ENCODE results near the gene MRPS12.
"Not testable (repeated sequence)": the region's sequence is repeated elsewhere in the genome, so short reads cannot be mapped to it uniquely, and the experiment has no call there.

Gene MRPS12

DNA sequence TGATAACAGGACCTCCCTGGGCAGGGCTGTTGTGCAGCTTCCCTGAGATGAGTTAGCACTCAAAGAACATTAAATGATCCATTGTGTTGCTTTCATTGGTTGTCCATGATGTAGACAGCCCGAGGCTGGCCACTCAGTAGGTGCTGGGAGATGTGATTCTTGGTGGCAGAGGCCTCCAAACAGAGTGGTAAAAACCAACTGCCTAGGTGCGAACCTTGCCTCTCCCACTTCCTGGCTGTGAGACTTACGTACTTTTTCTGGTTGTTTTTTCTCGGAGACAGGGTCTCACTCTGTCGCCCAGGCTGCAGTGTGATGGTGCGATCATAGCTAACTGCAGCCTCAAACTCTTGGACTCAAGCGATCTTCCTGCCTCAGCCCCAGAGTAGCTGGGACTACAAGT is 6.4 kb upstream of the MRPS12 start:
- Histone ChIP-seq H3K4me1 (ENCODE audit: insufficient read depth, low read length) (no peaks in the 10 kb centered on the region), H3K4me3 (ENCODE audit: low read length) (no peak overlapping the region), H3K27me3 (ENCODE audit: insufficient read depth, low read length) (no peaks in the 10 kb centered on the region), H3K36me3 (ENCODE audit: insufficient read depth, low read depth, low read length) (peaks cover 45% of the 10 kb centered on the region), H3K9me3 (ENCODE audit: insufficient read depth, low read depth, low read length) (no peaks in the 10 kb centered on the region), H3K9ac (ENCODE audit: low read depth, low read length) (no peak overlapping the region), H3K27ac (ENCODE audit: low read length) (no peak overlapping the region)

DNA sequence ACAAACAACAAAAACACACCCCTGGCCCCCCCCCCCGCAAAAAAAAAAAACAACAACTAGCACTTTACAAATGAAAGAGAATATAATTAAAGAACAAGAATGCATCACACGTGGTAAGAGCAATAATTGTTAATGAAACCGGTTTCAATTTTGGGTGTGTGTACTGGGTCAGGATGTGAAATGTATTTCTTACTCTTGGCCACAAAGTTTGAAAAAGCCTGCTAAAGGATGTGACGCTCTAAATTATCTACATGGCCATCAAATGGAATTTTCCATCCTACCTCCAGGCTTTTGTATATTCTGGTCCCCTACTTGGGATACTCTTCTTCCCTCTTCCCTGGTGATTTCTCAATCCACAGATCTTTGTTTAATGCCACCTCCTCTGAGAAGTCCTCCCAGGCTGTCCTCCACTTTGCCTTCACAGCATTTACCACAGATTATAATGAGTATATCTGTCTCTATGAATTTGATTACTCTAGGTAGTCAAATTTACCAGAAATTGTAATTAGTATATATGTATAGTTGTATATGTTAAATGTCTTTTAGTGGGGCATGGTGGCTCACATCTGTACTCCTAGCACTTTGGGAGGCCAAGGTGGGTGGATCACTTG is 2.2 kb upstream of the MRPS12 start:
- no peak overlapping the region for H3K4me3 ChIP-seq (ENCODE audit: low read length)
- no peaks in the 10 kb centered on the region for H3K9me3 ChIP-seq (ENCODE audit: insufficient read depth, low read depth, low read length)
- peaks cover 4% of the 10 kb centered on the region; the same call in 1 of the 2 replicates for H3K4me1 ChIP-seq (ENCODE audit: insufficient read depth, low read length)
- peaks cover 38% of the 10 kb centered on the region for H3K36me3 ChIP-seq (ENCODE audit: insufficient read depth, low read depth, low read length)
- H3K27me3 ChIP-seq (ENCODE audit: insufficient read depth, low read length): no peaks in the 10 kb centered on the region
- no peak overlapping the region for H3K27ac ChIP-seq (ENCODE audit: low read length)
- no peak overlapping the region for H3K9ac ChIP-seq (ENCODE audit: low read depth, low read length)

DNA sequence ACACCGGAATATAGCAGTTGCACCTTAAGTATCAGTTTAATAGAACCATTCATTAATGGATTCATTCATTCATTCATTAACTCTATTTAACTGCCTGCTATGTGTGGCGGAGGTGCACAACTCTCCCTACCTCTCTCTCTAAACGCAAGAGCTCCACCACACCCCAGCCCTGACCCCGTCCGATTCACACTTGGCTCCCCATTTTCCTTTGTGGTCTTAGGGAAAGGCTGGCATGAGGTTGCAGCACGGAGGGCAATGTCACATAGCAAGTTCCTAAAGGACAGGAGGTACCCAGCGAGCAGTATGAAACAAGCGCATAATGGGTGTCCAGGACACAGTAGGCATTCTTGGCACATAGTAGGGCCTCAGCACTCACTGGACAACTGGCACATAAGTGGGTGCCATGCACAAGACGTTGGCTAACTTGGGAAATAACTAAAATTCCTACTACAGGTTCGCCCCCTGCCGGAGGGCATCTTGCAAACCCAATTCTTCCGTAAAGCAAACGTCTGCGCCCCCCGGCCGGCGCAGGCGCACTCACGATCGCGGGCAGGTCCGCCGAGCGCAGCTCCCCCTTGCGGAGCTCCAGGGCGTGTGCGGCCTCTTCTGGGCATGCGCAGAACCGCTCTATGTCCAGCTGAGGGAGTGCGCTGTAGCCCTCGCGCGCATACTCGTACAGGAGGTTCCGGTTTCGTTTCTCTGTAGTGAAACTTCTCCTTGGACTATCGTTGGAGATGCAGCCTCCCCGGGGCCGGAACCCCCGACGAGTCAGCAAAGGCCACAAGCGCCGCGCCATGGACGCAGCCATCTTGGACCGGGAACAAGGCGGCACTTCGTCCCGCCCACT is 592 bp upstream of the MRPS12 start, which contains the start of gene SARS2:
SARS2 (minus strand) TSS at position 835 of the 847 bp plus-strand sequence; CDS start at position 808, 27 bp downstream.
- Histone ChIP-seq H3K27ac (ENCODE audit: low read length) (peak within 1 kb of the TSS; percentile 86), H3K27me3 (ENCODE audit: insufficient read depth, low read length) (no peaks in the 10 kb centered on the region), H3K4me3 (ENCODE audit: low read length) (peak within 1 kb of the TSS; percentile 84), H3K9me3 (ENCODE audit: insufficient read depth, low read depth, low read length) (peaks cover 12% of the 10 kb centered on the region), H3K4me1 (ENCODE audit: insufficient read depth, low read length) (peaks cover 4% of the 10 kb centered on the region; the same call in 1 of the 2 replicates), H3K36me3 (ENCODE audit: insufficient read depth, low read depth, low read length) (peaks cover 38% of the 10 kb centered on the region), H3K9ac (ENCODE audit: low read depth, low read length) (peak within 1 kb of the TSS; percentile 90)

DNA sequence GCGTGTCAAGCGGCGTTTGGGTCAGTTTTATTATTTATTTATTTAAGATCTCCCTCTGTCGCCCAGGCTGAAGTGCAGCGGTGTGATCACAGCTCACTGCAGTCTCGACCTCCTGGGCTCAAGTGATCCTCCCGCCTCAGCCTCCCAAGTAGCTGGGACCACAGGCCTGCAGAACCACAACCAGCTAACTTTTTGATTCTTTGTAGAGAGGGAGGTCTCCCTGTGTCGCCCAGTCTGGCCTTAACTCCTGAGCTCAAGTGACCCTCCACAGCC is 713 bp downstream of the MRPS12 start:
- peaks cover 4% of the 10 kb centered on the region; the same call in 1 of the 2 replicates for H3K4me1 ChIP-seq (ENCODE audit: insufficient read depth, low read length)
- H3K4me3 ChIP-seq (ENCODE audit: low read length): peak overlapping the region; percentile 84
- H3K27ac ChIP-seq (ENCODE audit: low read length): peak overlapping the region; percentile 1
- H3K27me3 ChIP-seq (ENCODE audit: insufficient read depth, low read length): no peaks in the 10 kb centered on the region
- peaks cover 20% of the 10 kb centered on the region for H3K9me3 ChIP-seq (ENCODE audit: insufficient read depth, low read depth, low read length)
- peaks cover 26% of the 10 kb centered on the region for H3K36me3 ChIP-seq (ENCODE audit: insufficient read depth, low read depth, low read length)
- H3K9ac ChIP-seq (ENCODE audit: low read depth, low read length): peak overlapping the region; percentile 90

DNA sequence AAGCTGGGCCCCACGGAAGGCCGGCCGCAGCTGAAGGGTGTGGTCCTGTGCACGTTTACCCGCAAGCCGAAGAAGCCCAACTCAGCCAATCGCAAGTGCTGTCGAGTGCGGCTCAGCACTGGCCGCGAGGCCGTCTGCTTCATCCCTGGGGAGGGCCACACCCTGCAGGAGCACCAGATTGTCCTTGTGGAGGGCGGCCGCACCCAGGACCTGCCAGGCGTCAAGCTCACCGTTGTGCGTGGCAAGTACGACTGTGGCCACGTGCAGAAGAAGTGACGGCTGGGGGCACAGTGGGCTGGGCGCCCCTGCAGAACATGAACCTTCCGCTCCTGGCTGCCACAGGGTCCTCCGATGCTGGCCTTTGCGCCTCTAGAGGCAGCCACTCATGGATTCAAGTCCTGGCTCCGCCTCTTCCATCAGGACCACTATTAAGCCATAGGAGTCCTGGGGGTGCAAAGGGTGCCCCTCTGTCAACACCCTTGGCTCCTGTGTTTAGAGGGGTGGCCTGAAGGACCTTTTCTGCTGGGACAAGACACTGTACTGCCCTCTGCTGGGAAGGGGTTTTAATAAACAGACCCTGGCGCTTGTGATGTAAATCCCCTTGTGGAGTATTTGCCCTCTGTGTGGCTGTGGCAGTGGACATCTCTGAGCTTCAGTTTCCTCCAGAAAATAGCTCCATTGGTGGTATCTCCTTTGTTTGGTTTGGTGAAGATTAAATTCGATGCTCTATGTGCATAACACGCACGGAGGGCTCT is 1.9 kb downstream of the MRPS12 start:
- Histone ChIP-seq H3K27me3 (ENCODE audit: insufficient read depth, low read length) (no peaks in the 10 kb centered on the region), H3K9ac (ENCODE audit: low read depth, low read length) (no peak overlapping the region), H3K27ac (ENCODE audit: low read length) (no peak overlapping the region), H3K4me3 (ENCODE audit: low read length) (no peak overlapping the region), H3K36me3 (ENCODE audit: insufficient read depth, low read depth, low read length) (peaks cover 26% of the 10 kb centered on the region), H3K4me1 (ENCODE audit: insufficient read depth, low read length) (peaks cover 4% of the 10 kb centered on the region; the same call in 1 of the 2 replicates), H3K9me3 (ENCODE audit: insufficient read depth, low read depth, low read length) (peaks cover 20% of the 10 kb centered on the region)

DNA sequence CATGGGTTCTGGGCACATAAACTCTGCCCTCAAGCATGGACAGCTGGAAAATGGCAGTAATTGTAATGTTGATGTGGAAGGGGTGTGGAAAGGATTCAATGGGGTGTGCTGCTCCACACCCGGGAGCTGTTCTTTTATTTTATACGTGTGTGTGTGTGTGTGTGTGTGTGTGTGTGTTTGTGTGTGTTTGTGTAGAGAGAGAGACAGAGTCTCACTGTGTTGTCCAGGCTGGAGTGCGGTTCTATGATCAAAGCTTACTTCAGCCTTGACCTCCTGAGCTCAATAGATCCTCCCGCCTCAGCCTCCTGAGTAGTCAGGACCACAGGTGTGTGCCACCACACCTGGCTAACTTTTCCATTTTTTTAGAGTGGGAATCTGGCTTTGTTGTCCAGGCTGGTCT is 2.8 kb downstream of the MRPS12 start:
- peaks cover 20% of the 10 kb centered on the region for H3K9me3 ChIP-seq (ENCODE audit: insufficient read depth, low read depth, low read length)
- H3K27me3 ChIP-seq (ENCODE audit: insufficient read depth, low read length): no peaks in the 10 kb centered on the region
- H3K4me3 ChIP-seq (ENCODE audit: low read length): no peak overlapping the region
- H3K36me3 ChIP-seq (ENCODE audit: insufficient read depth, low read depth, low read length): peaks cover 26% of the 10 kb centered on the region
- no peak overlapping the region for H3K9ac ChIP-seq (ENCODE audit: low read depth, low read length)
- H3K27ac ChIP-seq (ENCODE audit: low read length): no peak overlapping the region
- H3K4me1 ChIP-seq (ENCODE audit: insufficient read depth, low read length): peaks cover 4% of the 10 kb centered on the region; the same call in 1 of the 2 replicates

DNA sequence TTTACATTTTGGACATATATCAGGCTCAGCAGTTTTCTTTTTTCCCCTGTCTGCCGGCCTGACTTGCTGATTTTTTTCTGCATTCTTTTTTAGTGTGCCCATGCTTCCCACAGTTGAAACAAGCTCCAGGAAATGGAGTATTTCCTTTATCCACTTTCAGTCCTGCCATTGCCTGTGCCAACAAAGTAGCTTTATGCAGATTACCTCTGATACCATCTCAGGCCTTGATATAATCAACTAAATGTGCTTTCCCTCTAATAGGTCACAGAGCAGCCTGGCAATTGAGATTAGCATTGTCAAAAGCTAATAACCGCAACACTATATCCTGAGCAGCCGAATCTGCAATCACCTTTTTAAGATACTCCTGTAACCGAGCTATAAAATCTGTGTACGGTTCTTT is 9.2 kb downstream of the MRPS12 start:
- Histone ChIP-seq H3K36me3 (ENCODE audit: insufficient read depth, low read depth, low read length) (no peaks in the 10 kb centered on the region; the same call in 1 of the 2 replicates), H3K9ac (ENCODE audit: low read depth, low read length) (no peak overlapping the region), H3K9me3 (ENCODE audit: insufficient read depth, low read depth, low read length) (peaks cover 9% of the 10 kb centered on the region), H3K27ac (ENCODE audit: low read length) (no peak overlapping the region), H3K4me3 (ENCODE audit: low read length) (no peak overlapping the region), H3K4me1 (ENCODE audit: insufficient read depth, low read length) (no peaks in the 10 kb centered on the region), H3K27me3 (ENCODE audit: insufficient read depth, low read length) (0 out of 2 replicates have a peak, but pooled peaks cover 4% of the 10 kb centered on the region)

DNA sequence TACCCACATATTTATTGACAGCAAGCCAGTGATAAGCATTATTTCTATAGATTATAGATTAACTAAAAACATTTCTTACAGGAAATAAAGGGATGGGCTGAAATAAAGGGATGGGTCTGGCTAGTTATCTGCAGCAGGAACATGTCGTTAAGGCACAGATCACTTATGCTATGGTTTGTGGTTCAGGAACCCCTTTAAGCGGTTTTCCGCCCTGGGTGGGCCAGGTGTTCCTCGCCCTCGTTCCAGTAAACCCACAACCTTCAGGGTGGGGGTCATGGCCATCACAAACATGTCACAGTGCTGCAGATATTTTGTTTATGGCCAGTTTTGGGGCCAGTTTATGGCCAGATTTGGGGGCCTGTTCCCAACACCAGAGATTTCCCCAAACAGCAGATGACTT is 10.7 kb downstream of the MRPS12 start:
- not testable (repeated sequence) for H3K9ac ChIP-seq (ENCODE audit: low read depth, low read length); H3K36me3 ChIP-seq (ENCODE audit: insufficient read depth, low read depth, low read length); H3K9me3 ChIP-seq (ENCODE audit: insufficient read depth, low read depth, low read length); H3K27ac ChIP-seq (ENCODE audit: low read length); H3K27me3 ChIP-seq (ENCODE audit: insufficient read depth, low read length); H3K4me3 ChIP-seq (ENCODE audit: low read length); H3K4me1 ChIP-seq (ENCODE audit: insufficient read depth, low read length)

DNA sequence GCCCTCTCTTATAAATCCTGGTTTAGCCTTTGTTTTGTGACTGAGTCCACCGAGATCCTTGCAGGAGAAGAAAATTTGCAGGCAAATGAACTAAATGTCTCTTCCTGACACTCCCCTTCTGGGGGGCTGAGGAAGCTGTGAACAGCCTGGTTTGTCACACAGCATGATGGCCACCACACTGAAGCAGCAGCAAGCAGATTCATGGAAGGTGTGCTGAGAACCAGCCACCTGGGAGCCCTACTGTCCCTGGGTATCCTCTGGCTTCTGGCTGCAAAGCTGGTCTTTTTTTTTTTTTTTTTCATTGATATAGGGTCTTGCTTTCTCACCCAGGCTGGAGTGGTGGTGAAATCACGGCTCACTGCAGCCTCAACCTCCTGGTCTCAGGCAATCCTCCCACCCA is 11.2 kb downstream of the MRPS12 start:
- Histone ChIP-seq H3K27me3 (ENCODE audit: insufficient read depth, low read length) (0 out of 2 replicates have a peak, but pooled peaks cover 4% of the 10 kb centered on the region), H3K4me3 (ENCODE audit: low read length) (no peak overlapping the region), H3K27ac (ENCODE audit: low read length) (no peak overlapping the region), H3K9me3 (ENCODE audit: insufficient read depth, low read depth, low read length) (no peaks in the 10 kb centered on the region), H3K36me3 (ENCODE audit: insufficient read depth, low read depth, low read length) (no peaks in the 10 kb centered on the region; the same call in 1 of the 2 replicates), H3K4me1 (ENCODE audit: insufficient read depth, low read length) (no peaks in the 10 kb centered on the region), H3K9ac (ENCODE audit: low read depth, low read length) (no peak overlapping the region)

DNA sequence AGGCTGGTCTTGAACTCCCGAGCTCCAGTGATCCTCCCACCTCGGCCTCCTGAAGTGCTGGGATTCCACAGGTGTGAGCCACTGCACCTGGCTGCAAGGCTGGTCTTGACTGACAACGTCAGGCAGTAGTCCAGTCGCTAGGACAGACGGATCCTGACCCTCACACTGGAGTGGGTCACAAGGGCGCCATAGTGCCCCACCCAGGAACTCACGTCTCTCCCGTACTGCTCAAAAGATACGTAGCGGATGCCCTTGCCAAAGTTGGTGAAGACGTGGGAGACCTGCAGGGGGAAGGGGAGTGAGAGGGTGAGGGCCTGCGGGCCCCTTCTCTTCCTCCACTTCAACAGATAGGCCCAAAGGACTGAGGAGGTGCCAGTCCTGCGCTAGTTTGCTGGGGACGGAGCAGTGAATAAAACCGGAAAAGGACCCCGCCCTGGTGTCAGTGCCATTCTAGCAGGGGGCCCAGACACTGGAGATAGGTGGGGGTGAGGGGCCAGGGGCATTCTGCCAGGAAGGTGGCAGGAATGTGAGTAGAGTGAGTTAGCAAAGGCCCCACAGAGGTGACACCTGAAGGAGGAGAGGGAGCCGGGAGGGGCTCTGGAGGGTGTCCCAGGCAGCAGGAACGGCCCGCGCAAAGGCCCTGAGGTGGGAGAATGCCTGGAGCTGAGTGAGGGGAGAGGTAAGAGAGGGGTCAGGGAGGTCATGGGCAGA is 11.9 kb downstream of the MRPS12 start:
- H3K27ac ChIP-seq (ENCODE audit: low read length): no peak overlapping the region
- H3K4me1 ChIP-seq (ENCODE audit: insufficient read depth, low read length): no peaks in the 10 kb centered on the region
- H3K4me3 ChIP-seq (ENCODE audit: low read length): no peak overlapping the region
- H3K27me3 ChIP-seq (ENCODE audit: insufficient read depth, low read length): 0 out of 2 replicates have a peak, but pooled peaks cover 4% of the 10 kb centered on the region
- no peaks in the 10 kb centered on the region; the same call in 1 of the 2 replicates for H3K36me3 ChIP-seq (ENCODE audit: insufficient read depth, low read depth, low read length)
- no peaks in the 10 kb centered on the region for H3K9me3 ChIP-seq (ENCODE audit: insufficient read depth, low read depth, low read length)
- H3K9ac ChIP-seq (ENCODE audit: low read depth, low read length): no peak overlapping the region

DNA sequence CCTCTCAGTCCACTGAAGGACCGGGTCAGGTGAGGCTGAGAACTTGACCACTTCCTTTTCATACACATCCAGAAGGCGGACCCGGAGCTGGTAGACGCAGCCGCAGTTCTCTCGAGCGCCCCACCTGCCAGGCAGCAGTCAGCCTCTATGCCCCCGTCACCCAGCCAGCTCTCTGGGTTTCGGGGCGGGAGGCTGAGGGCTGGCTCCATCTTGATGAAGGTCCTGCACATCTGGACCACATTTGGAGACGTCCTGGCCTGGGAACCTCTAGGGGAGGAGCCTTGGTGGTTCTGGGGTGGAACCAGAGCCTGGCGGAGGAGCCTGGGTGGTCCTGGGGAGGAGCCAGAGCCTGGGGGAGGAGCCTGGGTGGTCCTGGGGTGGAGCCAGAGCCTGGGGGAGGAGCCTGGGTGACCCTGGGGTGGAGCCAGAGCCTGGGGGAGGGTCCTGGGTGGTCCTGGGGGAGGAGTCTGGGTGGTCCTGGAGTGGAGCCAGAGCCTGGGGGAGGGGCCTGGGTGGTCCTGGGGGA is 14.3 kb downstream of the MRPS12 start:
- no peak overlapping the region for H3K4me3 ChIP-seq (ENCODE audit: low read length)
- no peaks in the 10 kb centered on the region for H3K9me3 ChIP-seq (ENCODE audit: insufficient read depth, low read depth, low read length)
- no peak overlapping the region for H3K9ac ChIP-seq (ENCODE audit: low read depth, low read length)
- H3K27me3 ChIP-seq (ENCODE audit: insufficient read depth, low read length): 0 out of 2 replicates have a peak, but pooled peaks cover 4% of the 10 kb centered on the region
- H3K4me1 ChIP-seq (ENCODE audit: insufficient read depth, low read length): no peaks in the 10 kb centered on the region
- H3K27ac ChIP-seq (ENCODE audit: low read length): no peak overlapping the region
- H3K36me3 ChIP-seq (ENCODE audit: insufficient read depth, low read depth, low read length): no peaks in the 10 kb centered on the region; the same call in 1 of the 2 replicates
